Measurements from ENCODE around the gene CLIC6. TPM values are rescaled to one million over a fixed set of nuclear protein-coding genes. Genes with fewer than 3 reads are reported as not detected.

CLIC6 gene
- polyA plus RNA-seq, 3 donors: not detected

GRCh38 chr21:34722684-34723300, 54.0 kb downstream of the CLIC6 start:
- intact Hi-C loops (cut with micrococcal nuclease): no loop called here
- H3K4me1 Mint-ChIP-seq: peaks cover 1% of the 10 kb centered on the region
- H3K27me3 Mint-ChIP-seq (ENCODE audit: low read depth in 3 of 3): peaks cover 8 to 11% (median 8%) of the 10 kb centered on the region in 3 donors
- H3K9me3 ChIP-seq (replicated peaks in 1 of 2; ENCODE audit: control insufficient read depth in 1 of 2, insufficient read depth in 1 of 2, low read length in 2 of 2): no peaks in the 10 kb centered on the region
- H3K4me1 ChIP-seq (ENCODE audit: control insufficient read depth in 1 of 2, insufficient read depth in 2 of 2, low read length in 2 of 2): no peaks in the 10 kb centered on the region
- H3K9me3 Mint-ChIP-seq: peaks cover 0 to 2% (median 0%) of the 10 kb centered on the region in 7 donors
- H2AFZ ChIP-seq (ENCODE audit: insufficient read depth, low read depth, low read length, poor library complexity, severe bottlenecking): no peak overlapping the region
- TF ChIP-seq CTCF (IDR thresholded peaks at IDR 0.05): peak; percentile 87
- no peaks in the 10 kb centered on the region for H3K36me3 ChIP-seq (replicated peaks in 1 of 2; ENCODE audit: control insufficient read depth in 1 of 2, insufficient read depth in 2 of 2, low read length in 2 of 2)
- no peaks in the 10 kb centered on the region for H3K79me2 ChIP-seq (ENCODE audit: insufficient read depth, low read length)
- H3K9ac ChIP-seq (ENCODE audit: insufficient read depth, low read length, poor library complexity, severe bottlenecking): no peak overlapping the region
- no peak overlapping the region for H3K4me3 ChIP-seq (replicated peaks in 1 of 3; ENCODE audit: low read depth in 2 of 3, low read length in 3 of 3)
- H3K27me3 ChIP-seq (ENCODE audit: control insufficient read depth in 2 of 2, insufficient read depth in 2 of 2, low read length in 2 of 2): no peaks in the 10 kb centered on the region
- DNase-seq: peak in 1 of 3 donors; percentile 14
- 97% methylated on average over 4 of the region's 7 CpGs for WGBS (ENCODE audit: insufficient coverage)
- H3K36me3 Mint-ChIP-seq: no peaks in the 10 kb centered on the region
- no peak overlapping the region for H3K4me2 ChIP-seq (replicated peaks; ENCODE audit: extremely low read depth, low read length, poor library complexity, severe bottlenecking)
- H3K4me3 Mint-ChIP-seq: no peak overlapping the region
- H4K20me1 ChIP-seq (ENCODE audit: insufficient read depth, low read length): no peaks in the 10 kb centered on the region
- no peak overlapping the region for H3K27ac Mint-ChIP-seq
- no peak overlapping the region for H3K27ac ChIP-seq (ENCODE audit: low read depth in 1 of 2, low read length in 2 of 2)

GRCh38 chr21:34724131-34724856, 55.5 kb downstream of the CLIC6 start:
- Mint-ChIP-seq H3K36me3 (no peaks in the 10 kb centered on the region), H3K27ac (no peak overlapping the region), H3K4me1 (peaks cover 1% of the 10 kb centered on the region), H3K27me3 (ENCODE audit: low read depth in 3 of 3) (peaks cover 9 to 11% (median 10%) of the 10 kb centered on the region in 3 donors), H3K4me3 (no peak overlapping the region), H3K9me3 (peaks cover 0 to 2% (median 0%) of the 10 kb centered on the region in 7 donors)
- Histone ChIP-seq H3K27ac (ENCODE audit: low read depth in 1 of 2, low read length in 2 of 2) (no peak overlapping the region), H3K4me2 (replicated peaks; ENCODE audit: extremely low read depth, low read length, poor library complexity, severe bottlenecking) (no peak overlapping the region), H3K36me3 (replicated peaks in 1 of 2; ENCODE audit: control insufficient read depth in 1 of 2, insufficient read depth in 2 of 2, low read length in 2 of 2) (no peaks in the 10 kb centered on the region), H3K4me1 (ENCODE audit: control insufficient read depth in 1 of 2, insufficient read depth in 2 of 2, low read length in 2 of 2) (no peaks in the 10 kb centered on the region), H4K20me1 (ENCODE audit: insufficient read depth, low read length) (no peaks in the 10 kb centered on the region), H3K27me3 (ENCODE audit: control insufficient read depth in 2 of 2, insufficient read depth in 2 of 2, low read length in 2 of 2) (no peaks in the 10 kb centered on the region), H3K4me3 (replicated peaks in 1 of 3; ENCODE audit: low read depth in 2 of 3, low read length in 3 of 3) (no peak overlapping the region), H3K9ac (ENCODE audit: insufficient read depth, low read length, poor library complexity, severe bottlenecking) (no peak overlapping the region), H3K9me3 (replicated peaks in 1 of 2; ENCODE audit: control insufficient read depth in 1 of 2, insufficient read depth in 1 of 2, low read length in 2 of 2) (no peaks in the 10 kb centered on the region), H3K79me2 (ENCODE audit: insufficient read depth, low read length) (no peaks in the 10 kb centered on the region), H2AFZ (ENCODE audit: insufficient read depth, low read depth, low read length, poor library complexity, severe bottlenecking) (no peak overlapping the region)
- no peak for DNase-seq
- WGBS (ENCODE audit: insufficient coverage): 50% methylated on average over 1 of the region's 2 CpGs
- no peak for TF ChIP-seq CTCF (IDR thresholded peaks at IDR 0.05)
- intact Hi-C loops (cut with micrococcal nuclease): no loop called here
